ENCODE measurements around the gene TMEM259. TPM values are rescaled to one million over a fixed set of nuclear protein-coding genes. Genes with fewer than 3 reads are reported as not detected.

TMEM259 gene
- polyA plus RNA-seq, 1 experiment, result 111 TPM

GRCh38 chr19:979318-979741, 41.6 kb downstream of the TMEM259 start:
- Histone ChIP-seq H3K27me3 (ENCODE audit: control insufficient read depth, insufficient read depth, low read length) (no peaks in the 10 kb centered on the region), H3K4me3 (ENCODE audit: low read depth, low read length) (no peak overlapping the region), H3K36me3 (ENCODE audit: control insufficient read depth, insufficient read depth, low read length) (peaks cover 6% of the 10 kb centered on the region; the same call in 1 of the 2 replicates)
- ChIA-PET POLR2A (no interaction called here), CTCF (no interaction called here)
- no peak for DNase-seq (ENCODE audit: low read depth)
- TF ChIP-seq CTCF (IDR thresholded peaks at IDR 0.05; ENCODE audit: insufficient read depth, low read depth, low read length), result no peak

- no peak for TF ChIP-seq CTCF (IDR thresholded peaks at IDR 0.05; ENCODE audit: insufficient read depth, low read depth, low read length)
- H3K4me3 ChIP-seq (ENCODE audit: low read depth, low read length), result no peak overlapping the region
- DNase-seq (ENCODE audit: low read depth), result no peak
- peaks cover 16% of the 10 kb centered on the region for H3K36me3 ChIP-seq (ENCODE audit: control insufficient read depth, insufficient read depth, low read length)
- ChIA-PET POLR2A (no interaction called here), CTCF (interaction anchor here (1.0 to 2.6 kb wide), 2 partner anchors 43 to 54 kb away, joined by 3 to 10 read pairs; no protein-coding TSS in a partner anchor)
- H3K27me3 ChIP-seq (ENCODE audit: control insufficient read depth, insufficient read depth, low read length), result no peaks in the 10 kb centered on the region
Observed at GRCh38 chr19:977058-977464, 43.9 kb downstream of the TMEM259 start.

GRCh38 chr19:976476-976875, 44.4 kb downstream of the TMEM259 start:
- ChIA-PET CTCF (interaction anchor here (1.0 to 2.6 kb wide), 3 partner anchors 40 to 53 kb away, joined by 3 to 10 read pairs (median 3); no protein-coding TSS in a partner anchor), POLR2A (no interaction called here)
- no peaks in the 10 kb centered on the region for H3K27me3 ChIP-seq (ENCODE audit: control insufficient read depth, insufficient read depth, low read length)
- no peak overlapping the region for H3K4me3 ChIP-seq (ENCODE audit: low read depth, low read length)
- no peak for DNase-seq (ENCODE audit: low read depth)
- no peak for TF ChIP-seq CTCF (IDR thresholded peaks at IDR 0.05; ENCODE audit: insufficient read depth, low read depth, low read length)
- H3K36me3 ChIP-seq (ENCODE audit: control insufficient read depth, insufficient read depth, low read length), result peaks cover 16% of the 10 kb centered on the region

GRCh38 chr19:974564-975257, 46.2 kb downstream of the TMEM259 start:
- TF ChIP-seq CTCF (IDR thresholded peaks at IDR 0.05; ENCODE audit: insufficient read depth, low read depth, low read length), result no peak
- ChIA-PET POLR2A (no interaction called here), CTCF (no interaction called here)
- Histone ChIP-seq H3K36me3 (ENCODE audit: control insufficient read depth, insufficient read depth, low read length) (peaks cover 25% of the 10 kb centered on the region), H3K4me3 (ENCODE audit: low read depth, low read length) (no peak overlapping the region), H3K27me3 (ENCODE audit: control insufficient read depth, insufficient read depth, low read length) (no peaks in the 10 kb centered on the region)
- DNase-seq (ENCODE audit: low read depth), result no peak

- Histone ChIP-seq H3K4me3 (ENCODE audit: low read depth, low read length) (no peak overlapping the region), H3K27me3 (ENCODE audit: control insufficient read depth, insufficient read depth, low read length) (no peaks in the 10 kb centered on the region), H3K36me3 (ENCODE audit: control insufficient read depth, insufficient read depth, low read length) (peaks cover 27% of the 10 kb centered on the region)
- no peak for DNase-seq (ENCODE audit: low read depth)
- ChIA-PET POLR2A (no interaction called here), CTCF (no interaction called here)
- TF ChIP-seq CTCF (IDR thresholded peaks at IDR 0.05; ENCODE audit: insufficient read depth, low read depth, low read length), result no peak
Observed at GRCh38 chr19:973726-974563, 47.0 kb downstream of the TMEM259 start.

All from BJ (cell line).